A549 (cell line): Measurements from ENCODE around the gene ZFX.

Source experiments
- CEBPB ChIP-seq, 2 experiments: fragments of >200 bp in 1 of 2; sonication (Bioruptor Twin) in 1 of 2; formaldehyde crosslinking in 1 of 2; IDR thresholded peaks; 2 replicates each; pipeline ENCODE4 v1.6.1; 2012 to 2016
- CTCF ChIP-seq: fragments of >200 bp; sonication (Bioruptor Twin); formaldehyde crosslinking; IDR thresholded peaks from 3 replicates; pipeline ENCODE4 v1.5.1; 2016
- HDAC2 ChIP-seq: fragments of 200-600 bp; sonication (generic); IDR thresholded peaks from 2 replicates; pipeline ENCODE4 v1.6.1; 2016
- JUN ChIP-seq, 2 experiments: fragments of >200 bp; sonication (Bioruptor Twin); formaldehyde crosslinking; IDR thresholded peaks; 2 replicates in 1 of 2; 3 replicates in 1 of 2; pipeline ENCODE4 v1.6.1; 2016 to 2017
- JUNB ChIP-seq: fragments of >200 bp; sonication (Bioruptor Twin); formaldehyde crosslinking; IDR thresholded peaks from 2 replicates; pipeline ENCODE4 v1.6.1; 2016
- PHF8 ChIP-seq: fragments of 200-600 bp; sonication (generic); IDR thresholded peaks from 2 replicates; pipeline ENCODE4 v1.6.1; 2016; ENCODE audit warnings: low read depth, mild to moderate bottlenecking, antibody characterized with exemption, moderate library complexity, borderline replicate concordance
- POLR2A ChIP-seq: IDR thresholded peaks from 2 replicates; pipeline ENCODE4 v1.6.1; 2012; ENCODE audit warnings: mild to moderate bottlenecking, low read length
- RAD21 ChIP-seq, 2 experiments: fragments of >200 bp in 1 of 2; sonication (Bioruptor Twin) in 1 of 2; formaldehyde crosslinking in 1 of 2; IDR thresholded peaks in 1 of 2; conservative IDR thresholded peaks in 1 of 2; 2 replicates in 1 of 2; 3 replicates in 1 of 2; pipeline ENCODE4 v1.6.1; 2012 to 2018; ENCODE audit warnings: inconsistent platforms in 1 of 2
- REST ChIP-seq: fragments of 200-600 bp; sonication (generic); IDR thresholded peaks from 2 replicates; pipeline ENCODE4 v1.6.1; 2016; ENCODE audit warnings: antibody characterized with exemption, mild to moderate bottlenecking, moderate library complexity
- ZFP36 ChIP-seq: fragments of 450-650 bp; IDR thresholded peaks from 2 replicates; pipeline ENCODE4 v1.6.1; 2014; ENCODE audit warnings: borderline replicate concordance; ENCODE audit not compliant: partially characterized antibody

DNA sequence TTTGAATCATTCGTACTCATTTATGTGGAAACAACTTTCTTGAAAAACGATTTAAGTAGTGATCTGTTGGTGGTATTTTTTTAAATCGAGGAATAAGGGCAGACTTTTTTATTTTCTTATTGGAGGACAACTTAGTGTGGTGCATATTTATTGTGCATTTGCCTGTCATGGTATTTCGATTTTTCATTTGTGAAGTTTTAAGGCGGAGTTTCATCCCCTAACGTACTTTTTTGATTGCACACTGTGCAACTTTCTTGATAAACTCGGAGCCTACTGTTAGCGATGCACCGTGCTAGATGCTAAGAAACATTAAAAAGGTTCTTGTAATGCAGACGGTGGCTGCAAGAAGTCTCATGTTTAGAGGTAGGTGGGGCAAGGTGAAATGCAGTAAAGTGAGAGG is 1.4 kb downstream of the ZFX start:
- TF ChIP-seq CTCF (no peak), ZFP36 (no peak), JUNB (no peak), PHF8 (no peak), JUN (IDR thresholded peaks at IDR 0.05) (no peak), POLR2A (no peak), CEBPB (IDR thresholded peaks at IDR 0.05) (no peak), REST (no peak), RAD21 (conservative IDR thresholded peaks at IDR 0.05 in 1 of 2, IDR thresholded peaks at IDR 0.05 in 1 of 2) (no peak), HDAC2 (no peak)
